Chondrocyte (in vitro differentiated cells): ENCODE data around the gene DNAJB7. TPM values are rescaled to one million over a fixed set of nuclear protein-coding genes. Genes with fewer than 3 reads are reported as not detected.
"Not testable (repeated sequence)": the region's sequence is repeated elsewhere in the genome, so short reads cannot be mapped to it uniquely, and the experiment has no call there.

Source experiments
- DNase-seq: peaks from one replicate; pipeline ENCODE4 v3.0.0; 2021; ENCODE audit warnings: mixed read lengths, low spot score
- H3K27ac Mint-ChIP-seq: one replicate; pipeline ENCODE4 v1.8.0; 2021; ENCODE audit warnings: mild to moderate bottlenecking, moderate library complexity, mixed read lengths; ENCODE audit not compliant: unreplicated experiment
- H3K27me3 Mint-ChIP-seq: 2 replicates; pipeline ENCODE4 v1.8.0; 2021; ENCODE audit warnings: low read depth, mixed read lengths
- H3K36me3 Mint-ChIP-seq: 2 replicates; pipeline ENCODE4 v1.8.0; 2021; ENCODE audit warnings: low read depth, mixed read lengths
- H3K4me1 Mint-ChIP-seq: 2 replicates; pipeline ENCODE4 v1.8.0; 2021; ENCODE audit warnings: low read depth, mild to moderate bottlenecking, mixed read lengths
- H3K4me3 Mint-ChIP-seq: one replicate; pipeline ENCODE4 v1.8.0; 2021; ENCODE audit warnings: mild to moderate bottlenecking, moderate library complexity, mixed read lengths; ENCODE audit not compliant: unreplicated experiment
- H3K9me3 Mint-ChIP-seq: 2 replicates; pipeline ENCODE4 v1.8.0; 2021; ENCODE audit warnings: low read depth, mixed read lengths
- CTCF ChIP-seq: fragments of 200-600 bp; sonication (generic); IDR thresholded peaks from 2 replicates; pipeline ENCODE4 v1.5.0; 2021; ENCODE audit warnings: antibody characterized with exemption, mild to moderate bottlenecking, moderate library complexity
- total RNA-seq: library from RNA; stranded (reverse); gene quantifications from 3 replicates; pipeline ENCODE4 v1.2.1, GENCODE V29; 2021

The DNAJB7 gene
- total RNA-seq, 1 donor from 2014 or later: not detected

GRCh38 chr22:40875111-40875510 is 13.2 kb upstream of the DNAJB7 start:
- Mint-ChIP-seq H3K27ac (no peak overlapping the region), H3K27me3 (no peaks in the 10 kb centered on the region), H3K4me1 (no peaks in the 10 kb centered on the region), H3K9me3 (no peaks in the 10 kb centered on the region), H3K4me3 (no peak overlapping the region), H3K36me3 (no peaks in the 10 kb centered on the region)
- DNase-seq: no peak
- TF ChIP-seq CTCF: no peak

GRCh38 chr22:40874016-40874415 is 12.1 kb upstream of the DNAJB7 start:
- DNase-seq: no peak
- Mint-ChIP-seq H3K36me3 (no peaks in the 10 kb centered on the region), H3K27me3 (no peaks in the 10 kb centered on the region), H3K9me3 (no peaks in the 10 kb centered on the region), H3K4me3 (no peak overlapping the region), H3K4me1 (no peaks in the 10 kb centered on the region), H3K27ac (no peak overlapping the region)
- no peak for TF ChIP-seq CTCF

- not testable (repeated sequence) for H3K36me3 Mint-ChIP-seq, H3K27me3 Mint-ChIP-seq, H3K4me3 Mint-ChIP-seq, H3K27ac Mint-ChIP-seq, DNase-seq, H3K9me3 Mint-ChIP-seq, H3K4me1 Mint-ChIP-seq
Measured at GRCh38 chr22:40868379-40868778, 6.5 kb upstream of the DNAJB7 start.

DNA sequence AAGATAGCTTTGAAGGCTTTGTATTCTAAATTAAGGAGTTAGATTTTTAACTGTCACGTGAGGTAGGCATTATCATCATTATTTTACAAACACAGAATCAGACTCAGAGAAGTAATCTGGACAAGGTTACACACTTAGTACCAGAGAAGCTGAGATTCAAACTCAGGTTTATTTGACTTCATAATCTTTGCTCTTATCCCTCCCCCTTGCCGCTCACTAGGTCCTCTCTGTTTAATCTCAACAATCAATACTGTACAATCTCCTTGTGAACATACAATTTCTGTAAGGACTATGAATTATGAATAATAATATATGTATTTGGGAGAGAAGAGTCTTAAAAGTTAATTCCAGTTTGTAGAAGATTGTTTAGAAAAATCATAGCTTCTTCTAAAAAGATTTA is 5.2 kb upstream of the DNAJB7 start:
- Mint-ChIP-seq H3K27me3 (no peaks in the 10 kb centered on the region), H3K36me3 (no peaks in the 10 kb centered on the region), H3K9me3 (no peaks in the 10 kb centered on the region), H3K27ac (no peak overlapping the region), H3K4me3 (no peak overlapping the region), H3K4me1 (no peaks in the 10 kb centered on the region)
- DNase-seq: no peak
- TF ChIP-seq CTCF: no peak

DNA sequence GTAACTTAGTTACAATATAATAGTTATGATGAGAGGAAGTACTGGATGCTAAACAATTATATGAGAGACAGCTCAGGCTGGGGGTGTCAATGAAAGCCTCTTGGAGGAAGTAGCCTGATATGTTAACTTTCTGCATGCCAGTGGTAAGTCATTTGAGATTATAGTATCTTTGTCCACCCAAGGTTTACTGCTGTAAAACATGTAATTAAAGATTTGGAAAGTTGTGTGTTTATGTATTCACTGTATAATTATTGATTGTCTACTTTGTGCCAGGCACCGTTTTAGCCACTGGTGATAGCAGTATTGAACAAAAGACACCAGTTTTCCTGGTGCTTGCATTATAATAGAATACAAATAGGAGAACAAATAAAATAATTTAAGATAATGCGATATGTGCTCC is 624 bp upstream of the DNAJB7 start:
- Mint-ChIP-seq H3K9me3 (no peaks in the 10 kb centered on the region), H3K36me3 (peaks cover 1% of the 10 kb centered on the region), H3K27me3 (no peaks in the 10 kb centered on the region), H3K27ac (no peak overlapping the region), H3K4me3 (no peak overlapping the region), H3K4me1 (peaks cover 20% of the 10 kb centered on the region)
- no peak for TF ChIP-seq CTCF
- no peak for DNase-seq

- Mint-ChIP-seq H3K36me3 (peaks cover 1% of the 10 kb centered on the region), H3K27ac (peak overlapping the region; percentile 100), H3K4me3 (peak overlapping the region; percentile 96), H3K4me1 (peaks cover 55% of the 10 kb centered on the region), H3K27me3 (no peaks in the 10 kb centered on the region), H3K9me3 (no peaks in the 10 kb centered on the region)
- no peak for DNase-seq
- TF ChIP-seq CTCF: no peak
Measured at GRCh38 chr22:40857309-40857855, 4.5 kb downstream of the DNAJB7 start.
